NK-92 treated with Interleukin-12 subunit alpha and Interleukin-12 subunit beta, amount 100 ng/mL, for 24 hours (cell line): Measurements from ENCODE around the gene PLEKHH1.

Experiments used
- DNase-seq: peaks from one replicate; lab custom pipeline; 2025; lab: John Stamatoyannopoulos, UW

Gene PLEKHH1

DNA sequence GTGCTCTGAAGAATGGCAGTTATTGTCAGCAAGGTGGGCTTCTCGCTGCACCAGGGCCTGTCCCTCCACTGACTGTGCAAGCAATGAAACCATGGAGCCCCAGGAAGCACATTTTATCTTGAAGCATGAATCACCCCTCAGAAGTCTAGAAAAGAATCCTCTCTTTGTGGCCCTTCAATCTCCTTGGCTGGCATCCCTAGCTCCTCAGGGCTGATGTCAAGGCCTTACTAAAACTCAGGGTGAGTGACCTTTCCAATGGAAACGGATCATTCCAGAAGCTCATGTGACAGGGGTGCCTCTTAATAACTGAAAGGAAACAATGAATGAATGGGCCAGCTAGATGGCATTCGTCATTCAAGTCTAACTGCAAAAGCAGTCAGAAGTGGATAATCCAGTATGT lies 22.3 kb upstream of the PLEKHH1 start:
- DNase-seq = no peak

DNA sequence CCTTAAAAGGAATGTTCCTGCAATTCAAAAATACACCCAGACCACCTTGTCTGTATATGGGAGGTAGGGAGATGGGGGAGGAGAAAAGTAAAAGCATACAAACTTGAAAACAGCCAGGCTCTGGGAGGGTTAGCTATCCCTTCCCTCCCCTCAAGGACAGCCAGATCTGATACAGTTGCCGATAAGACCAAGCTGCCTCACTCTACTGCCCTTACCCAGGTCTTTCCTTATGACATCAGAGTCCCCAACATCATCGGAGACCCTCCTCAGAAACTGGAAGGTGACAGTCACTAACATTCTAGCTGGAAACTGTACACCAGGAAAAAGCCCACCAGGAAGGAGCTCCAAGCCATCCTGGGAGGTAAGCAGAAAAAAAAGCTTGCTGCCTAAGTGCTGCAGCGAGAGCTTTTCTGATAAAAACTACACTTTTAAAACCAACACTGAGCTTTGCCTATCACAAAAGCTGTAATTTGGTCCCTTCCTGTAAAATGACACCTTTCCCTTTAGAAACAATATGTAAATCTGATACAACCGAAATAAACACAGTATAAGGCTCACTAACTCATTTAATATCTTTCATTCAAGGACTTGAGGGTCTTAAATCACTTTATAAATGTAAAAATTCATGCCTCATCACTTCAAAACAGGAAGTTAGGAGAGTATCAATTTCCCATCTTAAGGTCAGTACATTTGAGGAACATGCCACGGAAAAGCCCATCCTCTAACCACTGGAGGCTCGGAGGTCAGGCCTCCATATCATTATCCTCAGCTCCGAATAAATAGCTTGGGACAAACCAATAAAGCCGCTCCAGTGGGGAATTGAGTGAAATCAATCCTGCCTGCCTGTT lies 20.4 kb upstream of the PLEKHH1 start:
- no peak for DNase-seq

DNA sequence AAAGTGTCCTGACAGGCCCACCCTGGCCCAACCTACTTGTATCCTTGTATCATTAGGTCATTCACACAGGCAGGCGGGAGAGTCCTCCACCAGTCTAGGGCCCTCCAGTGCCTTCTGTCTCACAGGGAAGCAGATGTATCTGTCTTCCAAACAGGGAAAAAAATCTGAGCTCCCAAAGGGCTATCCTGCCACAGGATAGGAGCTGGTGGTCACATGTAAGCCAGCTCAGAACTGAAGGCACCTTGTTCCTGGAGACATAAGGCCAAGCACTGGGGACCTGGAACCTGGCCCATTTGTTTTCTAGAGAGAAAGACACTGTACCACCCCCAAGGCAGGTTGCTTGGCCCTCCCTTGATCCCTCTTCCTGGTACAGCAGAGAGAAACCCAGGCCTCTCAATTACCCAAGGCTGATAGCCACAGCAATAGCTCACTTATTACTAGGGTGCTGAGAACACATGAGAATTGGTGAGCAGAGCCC lies 19.4 kb upstream of the PLEKHH1 start:
- no peak for DNase-seq

DNA sequence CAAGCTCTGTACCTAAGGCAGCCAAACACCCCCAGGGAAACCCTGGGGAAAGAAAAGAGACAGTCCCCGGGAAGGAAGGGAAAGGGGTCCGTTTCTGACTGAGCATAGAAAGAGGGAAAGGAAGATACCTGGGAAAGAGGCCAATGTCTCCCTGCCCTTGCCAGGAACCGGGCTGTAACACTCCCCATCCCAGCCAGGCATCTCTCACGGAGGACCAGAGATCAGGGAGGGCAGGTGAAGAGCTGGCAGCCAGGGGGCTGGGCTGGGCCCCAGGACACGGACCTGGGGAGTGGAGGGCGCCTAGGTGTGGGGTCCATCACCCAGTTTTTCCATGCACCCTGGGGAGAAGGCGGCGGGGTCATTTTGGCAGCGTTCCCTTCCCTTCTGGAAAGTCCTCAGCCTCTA lies 18.9 kb upstream of the PLEKHH1 start:
- DNase-seq = no peak

DNA sequence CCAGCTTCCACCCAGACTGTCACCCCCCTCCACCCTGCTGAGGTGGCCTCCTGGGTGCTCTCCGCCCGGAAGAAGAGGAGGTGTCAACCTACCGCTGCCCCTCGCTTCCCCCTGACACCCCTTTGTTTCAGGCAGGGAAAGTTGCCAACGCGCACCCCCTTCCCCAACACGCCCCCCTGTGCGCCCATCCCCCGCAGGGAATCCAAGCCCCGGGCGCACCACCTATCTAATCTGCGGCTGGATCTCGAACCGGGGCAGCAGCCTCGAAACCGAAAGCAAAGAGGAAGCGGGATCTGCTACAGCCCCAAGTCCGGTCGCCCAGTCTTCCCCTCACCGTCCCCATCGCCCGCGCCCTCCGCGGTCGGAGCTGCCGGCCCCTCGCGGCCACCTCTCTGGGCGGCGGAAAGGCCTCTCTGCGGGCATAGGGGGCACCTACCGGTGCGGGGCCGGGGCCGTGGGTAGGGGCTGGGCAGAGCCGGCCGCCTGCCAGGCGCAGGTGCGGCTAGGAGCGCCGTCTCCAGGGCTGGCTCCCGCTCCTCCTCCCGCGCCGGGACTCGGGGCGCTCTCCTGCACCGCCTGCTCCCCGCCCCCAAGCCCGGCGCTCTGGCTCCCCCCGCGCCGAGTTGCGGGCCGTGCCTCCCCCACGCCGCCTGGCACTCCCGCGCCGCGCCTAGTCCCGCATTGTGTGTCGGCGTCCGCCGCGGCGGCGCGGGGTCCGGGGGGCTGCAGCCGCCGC lies 18.3 kb upstream of the PLEKHH1 start:
- no peak for DNase-seq

DNA sequence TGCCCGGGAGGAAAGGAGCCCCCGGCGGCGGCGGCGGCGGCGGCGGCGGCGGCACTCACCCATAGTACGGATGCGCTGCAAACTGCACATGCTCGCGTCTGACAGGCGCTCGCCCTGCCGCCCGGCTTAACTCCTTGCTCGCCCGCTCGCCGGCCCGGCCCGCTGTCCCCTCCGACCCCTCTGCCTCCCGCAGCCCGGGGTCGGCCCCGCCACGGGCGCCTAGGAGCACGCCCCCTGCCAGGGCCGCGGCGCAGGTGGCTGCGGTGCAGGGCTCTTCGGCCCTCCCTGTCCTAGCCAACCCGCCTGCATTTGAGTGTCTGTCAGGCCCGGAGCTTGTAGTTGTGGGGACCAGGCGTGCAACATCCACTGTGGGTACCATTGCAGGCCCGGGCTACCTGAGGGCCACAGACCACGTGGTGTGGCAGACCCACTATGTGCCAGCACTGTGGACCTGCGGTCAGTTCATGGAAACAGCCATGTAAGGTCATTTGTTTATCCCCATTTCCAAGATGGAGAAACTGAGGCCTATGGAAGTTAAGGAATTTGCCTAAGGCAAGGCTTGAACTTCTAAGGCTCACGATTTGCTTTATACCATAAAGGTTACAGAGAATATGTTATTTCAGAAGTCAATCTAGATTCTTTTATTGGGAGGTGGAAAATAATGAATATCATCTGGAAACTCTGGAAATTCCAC lies 17.6 kb upstream of the PLEKHH1 start:
- DNase-seq = peak; percentile 12

DNA sequence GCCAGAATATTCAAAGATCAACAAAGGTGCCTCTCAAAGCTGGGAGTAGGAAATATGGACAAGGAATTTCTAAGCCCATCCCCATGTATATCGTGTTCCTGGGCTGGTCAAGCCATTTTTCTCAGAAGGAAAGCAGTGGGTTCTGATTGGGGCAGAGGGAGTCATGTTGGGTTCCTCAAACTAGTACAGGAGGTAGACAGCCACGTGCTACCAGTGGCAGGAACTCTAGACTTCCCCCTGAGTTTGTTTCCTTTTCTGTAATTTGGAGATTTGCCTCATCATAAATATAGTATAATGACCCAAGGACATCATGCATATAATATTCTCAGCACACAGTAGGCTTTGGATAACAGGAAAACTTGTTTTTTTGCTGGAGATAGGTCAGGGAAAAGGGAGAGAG lies 16.4 kb upstream of the PLEKHH1 start:
- DNase-seq = no peak

DNA sequence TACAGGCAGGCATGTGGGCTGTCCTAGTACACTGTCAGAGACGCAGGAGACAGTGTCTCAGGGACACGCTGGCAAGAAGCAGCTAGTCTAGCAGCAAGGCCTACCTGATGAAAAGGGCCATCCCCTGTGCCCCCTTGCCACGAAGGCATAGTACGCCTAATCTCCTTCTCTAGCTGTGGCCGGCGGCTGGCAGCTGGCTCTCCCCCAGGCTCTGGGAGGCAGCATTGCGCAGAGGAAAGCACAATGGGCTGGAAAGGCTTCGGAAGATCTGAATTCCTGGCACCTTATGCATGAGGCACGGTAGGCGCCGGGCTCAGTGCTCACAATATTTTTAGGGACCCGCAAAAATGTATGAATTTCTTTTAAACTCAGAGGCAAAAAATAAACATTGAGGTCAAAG lies 16.0 kb upstream of the PLEKHH1 start:
- no peak for DNase-seq

DNA sequence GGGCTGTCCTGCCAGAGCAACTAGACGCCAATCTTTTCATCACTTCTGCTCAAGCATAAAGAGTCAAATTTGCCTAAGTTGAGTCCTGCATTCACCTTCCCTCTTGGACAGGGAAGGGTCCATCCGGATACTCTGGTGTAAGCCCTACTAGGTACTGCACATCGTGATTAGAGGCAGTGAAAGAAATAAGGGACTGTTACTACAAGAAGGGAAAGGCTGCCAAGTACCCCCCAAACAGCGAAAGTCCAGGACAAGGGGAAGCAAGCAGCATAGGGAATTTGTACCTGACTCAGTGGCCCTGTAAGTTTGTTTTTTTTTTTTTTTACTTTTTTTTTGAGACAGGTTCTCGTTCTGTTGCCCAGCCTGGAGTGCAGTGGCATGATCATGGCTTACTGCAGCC lies 13.7 kb upstream of the PLEKHH1 start:
- DNase-seq = no peak

DNA sequence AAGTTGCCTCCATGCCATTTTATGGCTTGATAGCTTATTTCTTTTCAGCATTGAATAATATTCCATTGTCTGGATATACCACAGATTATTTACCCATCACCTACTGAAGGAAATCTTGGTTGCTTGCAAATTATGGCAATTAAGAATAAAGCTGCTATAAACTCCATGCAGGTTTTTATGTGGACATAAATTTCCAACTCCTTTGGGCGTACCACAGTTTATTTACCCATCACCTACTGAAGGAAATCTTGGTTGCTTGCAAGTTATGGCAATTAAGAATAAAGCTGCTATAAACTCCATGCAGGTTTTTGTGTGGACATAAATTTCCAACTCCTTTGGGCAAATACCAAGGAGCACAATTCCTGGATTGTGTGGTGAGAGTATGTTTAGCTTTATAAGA lies 12.6 kb upstream of the PLEKHH1 start:
- DNase-seq = no peak

DNA sequence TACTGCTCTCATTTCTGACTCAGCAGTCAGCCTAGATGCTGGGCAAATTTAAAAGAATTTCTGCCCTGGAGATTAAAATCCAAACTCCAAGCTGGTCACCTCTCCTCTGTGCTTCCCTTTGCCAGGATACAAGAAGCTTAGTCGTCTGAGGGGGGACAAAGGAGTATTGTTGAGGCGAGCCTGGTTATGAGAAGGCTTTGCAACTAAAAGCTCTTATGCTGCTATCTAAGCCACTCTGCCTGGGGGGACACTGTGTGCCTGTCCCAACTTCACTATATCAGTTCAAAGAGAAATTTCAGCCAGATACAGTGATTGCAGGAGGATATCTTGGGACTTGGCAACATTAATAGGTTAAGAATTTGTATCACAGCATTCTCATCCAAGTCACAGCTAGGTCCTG lies 10.8 kb upstream of the PLEKHH1 start:
- DNase-seq = no peak

DNA sequence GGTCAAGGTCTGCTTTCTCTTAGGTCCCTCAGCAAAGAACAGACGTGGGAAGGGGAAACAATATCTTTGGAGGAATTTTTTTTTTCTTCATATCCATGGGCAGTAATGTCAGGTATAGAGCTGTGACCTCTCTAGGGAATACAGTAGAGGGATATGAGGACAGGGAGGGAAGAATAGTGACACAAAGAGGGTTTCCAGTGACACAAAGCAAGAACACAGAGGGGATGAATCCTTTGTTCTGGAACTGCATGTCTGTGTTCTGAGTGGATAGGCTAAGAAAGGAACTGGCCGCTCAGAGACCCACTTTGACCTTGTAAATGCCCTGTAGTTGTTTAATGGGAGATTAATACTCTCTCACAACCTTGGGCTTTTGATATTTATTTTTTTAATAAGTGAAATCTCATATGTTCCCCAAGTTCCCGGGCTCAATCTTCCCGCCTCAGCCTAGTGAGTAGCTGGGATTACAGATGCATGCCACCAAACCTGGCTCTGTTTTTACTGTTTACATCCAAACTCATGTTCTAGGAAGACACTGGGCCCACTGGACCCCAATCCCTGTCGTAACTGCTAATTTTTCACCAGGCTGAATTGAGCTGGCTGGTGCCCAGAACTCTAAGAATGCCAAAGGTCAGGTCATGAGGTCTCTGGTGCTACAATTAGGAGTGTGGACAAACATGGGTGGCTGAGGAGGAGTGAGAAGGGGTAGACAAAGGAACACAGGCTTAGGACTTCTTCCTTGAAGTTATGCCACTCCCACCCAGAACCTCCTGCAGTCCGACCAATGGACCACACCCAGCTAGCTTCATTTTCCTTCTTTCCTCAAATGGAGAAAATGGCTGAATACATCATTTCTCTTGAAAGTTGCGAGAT lies 9.1 kb upstream of the PLEKHH1 start:
- DNase-seq = no peak

DNA sequence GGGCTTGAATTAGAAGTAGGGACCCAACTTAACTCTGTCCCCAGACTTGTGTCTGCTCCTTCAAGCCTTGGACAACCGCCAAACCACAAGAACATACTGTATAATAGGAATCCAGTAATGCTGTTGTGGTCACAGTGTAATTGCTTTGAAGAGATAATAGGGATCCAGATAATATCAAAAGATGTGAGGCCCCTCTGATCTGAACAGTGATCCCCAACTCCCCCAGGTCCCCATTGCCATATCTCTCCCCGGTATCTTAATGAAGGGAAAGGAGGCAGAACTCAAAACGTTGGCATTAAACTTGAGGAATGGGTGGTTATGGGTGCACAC lies 8.5 kb upstream of the PLEKHH1 start:
- DNase-seq = no peak

DNA sequence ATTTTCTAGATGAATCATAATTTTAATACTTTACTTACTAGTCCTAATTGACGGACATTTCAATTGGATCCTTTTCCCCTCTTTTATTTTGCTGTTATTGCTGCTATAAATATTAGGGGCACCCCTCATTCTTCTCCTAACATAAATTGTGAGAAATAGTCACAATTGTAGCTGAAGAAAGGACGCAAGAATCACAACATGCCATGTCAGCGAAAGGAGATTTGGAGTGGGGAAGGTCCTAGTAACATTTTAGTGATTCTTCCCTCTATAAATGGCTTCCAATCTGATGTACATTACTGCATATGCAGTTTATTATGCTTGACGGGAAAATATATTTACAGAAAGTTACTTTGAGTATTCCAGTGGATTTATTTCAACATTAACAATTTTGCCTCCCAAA lies 7.7 kb upstream of the PLEKHH1 start:
- no peak for DNase-seq

DNA sequence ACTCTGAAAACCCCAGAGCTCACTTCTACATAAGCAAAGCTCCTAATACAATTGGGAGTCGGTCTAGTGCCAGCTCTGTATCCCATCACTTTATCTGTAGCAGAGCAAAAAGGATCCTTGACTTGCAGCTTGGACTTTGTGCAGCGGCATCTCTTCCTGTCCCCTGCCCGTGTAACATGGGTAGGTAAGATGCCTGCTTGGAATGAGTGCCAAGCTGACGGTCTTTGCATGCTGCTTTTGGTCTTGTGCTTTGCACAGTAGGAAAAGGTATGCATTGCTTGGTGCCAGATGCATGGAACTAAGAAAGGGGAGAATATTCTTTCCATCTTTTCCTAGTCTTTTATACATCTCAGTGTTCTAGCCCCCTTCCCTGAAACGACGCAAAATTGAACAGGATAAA lies 6.9 kb upstream of the PLEKHH1 start:
- no peak for DNase-seq

DNA sequence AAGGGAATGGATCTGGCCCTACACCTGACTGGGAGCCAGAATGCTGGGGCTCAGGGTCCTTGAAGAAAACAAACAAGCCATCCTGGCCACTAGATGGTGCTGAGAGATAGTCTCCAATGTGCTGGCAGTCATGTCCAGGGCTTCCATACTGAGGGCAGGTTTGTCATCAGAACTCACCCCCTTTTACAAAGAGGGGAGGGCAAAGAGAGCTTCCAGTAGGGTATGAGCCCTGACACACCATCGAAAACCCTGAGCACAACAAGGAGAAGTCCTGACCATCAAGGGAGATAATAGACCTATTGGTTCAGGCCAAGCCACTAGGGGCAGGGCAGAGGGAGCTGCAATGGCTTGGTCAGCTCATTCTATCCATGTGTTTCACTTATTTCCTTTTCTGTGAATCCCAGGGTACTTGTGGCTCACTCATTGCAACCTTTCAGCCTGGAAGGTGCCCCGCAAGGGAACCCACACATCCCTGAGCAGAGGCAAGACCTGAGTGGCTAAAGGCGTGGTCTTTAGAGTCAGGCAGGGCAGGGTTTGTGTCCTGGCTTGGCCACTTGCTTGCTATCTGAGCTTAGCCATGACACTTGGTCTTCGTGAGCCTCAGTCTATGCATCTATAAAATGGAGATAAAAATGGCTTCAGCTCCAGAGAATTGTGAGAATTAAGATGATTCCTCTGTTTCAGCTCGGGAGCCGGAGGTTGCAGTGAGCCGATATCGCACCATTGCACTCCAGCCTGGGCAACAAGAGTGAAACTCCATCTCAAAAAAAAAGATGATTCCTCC lies 6.2 kb upstream of the PLEKHH1 start:
- DNase-seq = peak; percentile 5

DNA sequence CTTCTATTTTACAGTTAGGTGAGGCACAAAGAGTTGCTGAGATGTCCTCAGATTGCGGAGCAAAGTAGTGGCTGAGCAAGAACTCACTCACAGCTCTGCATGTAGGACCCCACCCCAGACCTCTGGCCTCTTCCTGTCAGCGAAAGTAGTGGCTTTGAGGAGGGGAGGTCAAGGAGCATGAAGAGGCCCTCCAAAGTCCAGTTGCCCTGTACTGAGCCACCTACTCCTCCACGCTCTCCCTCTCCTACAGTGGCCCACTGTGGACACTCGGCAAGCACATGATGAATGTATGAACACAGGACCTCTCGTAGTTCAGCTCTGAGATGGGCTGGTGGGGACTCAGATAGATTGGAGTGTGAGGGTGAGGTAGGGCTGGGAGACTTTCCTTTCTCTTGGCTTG lies 5.3 kb upstream of the PLEKHH1 start:
- DNase-seq = no peak

DNA sequence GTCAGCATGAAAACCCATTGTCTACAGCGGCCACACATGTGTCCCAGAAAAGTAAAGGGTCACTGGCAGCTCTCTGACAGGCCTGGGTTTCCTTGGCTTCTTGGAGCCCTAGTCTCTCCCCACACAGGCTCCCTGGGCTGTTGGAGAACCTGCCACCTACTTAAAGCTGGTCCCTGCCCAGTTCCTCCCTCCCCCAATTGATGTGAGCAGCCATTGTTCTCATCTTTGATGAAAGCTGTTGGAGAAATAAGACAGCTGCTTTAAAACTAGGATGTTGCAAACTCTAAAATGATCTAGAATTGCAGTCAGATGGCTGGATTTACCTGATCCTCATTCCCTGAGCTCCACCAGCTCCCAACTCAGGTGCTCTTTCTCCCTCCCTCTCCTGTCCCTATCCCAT lies 4.8 kb upstream of the PLEKHH1 start:
- no peak for DNase-seq

DNA sequence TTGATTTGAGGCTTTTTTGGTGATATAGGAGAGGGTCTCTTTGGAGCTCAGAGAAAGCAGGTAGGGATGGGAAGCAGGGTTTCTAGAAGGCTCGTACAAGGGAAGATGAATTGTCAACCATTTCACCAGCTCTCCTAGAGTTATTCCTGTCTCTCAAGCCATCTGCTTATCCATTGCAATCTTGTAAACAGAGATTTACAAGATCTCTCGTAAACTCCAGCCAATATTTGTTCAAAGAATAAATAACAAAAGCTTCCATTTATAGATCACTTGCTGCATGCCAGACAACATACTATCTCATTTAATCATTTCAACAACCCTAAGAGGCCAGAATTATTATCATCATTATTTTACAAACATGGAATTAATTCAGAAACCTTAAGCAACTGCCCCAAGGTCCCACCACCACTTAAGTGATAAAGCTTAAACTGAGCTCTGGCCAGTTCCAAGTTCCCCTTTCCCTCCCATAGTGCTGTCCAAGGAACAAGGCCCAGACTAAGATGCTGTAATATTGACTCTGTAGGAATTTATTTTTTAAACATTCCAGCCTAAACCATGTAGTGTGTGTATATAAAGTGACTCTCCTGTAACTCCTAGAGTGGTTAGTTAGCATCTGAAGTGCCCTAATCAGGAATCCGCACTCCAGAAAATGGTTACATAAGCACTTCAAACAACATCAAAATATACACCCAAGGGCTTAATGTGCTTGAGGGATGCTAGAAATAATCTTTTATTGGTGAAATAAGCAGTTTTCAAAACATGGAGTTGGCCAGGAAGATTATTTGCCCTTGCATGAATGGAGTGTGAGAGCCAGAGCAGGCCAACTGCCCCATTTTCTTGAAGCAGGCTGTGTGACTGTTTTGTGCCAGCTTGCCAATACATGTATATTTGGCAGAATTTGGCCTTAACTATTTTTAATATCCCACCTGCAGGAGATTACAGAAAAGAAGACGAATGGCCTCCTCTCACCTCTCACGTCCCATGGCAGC lies 2.8 kb upstream of the PLEKHH1 start:
- DNase-seq = no peak

DNA sequence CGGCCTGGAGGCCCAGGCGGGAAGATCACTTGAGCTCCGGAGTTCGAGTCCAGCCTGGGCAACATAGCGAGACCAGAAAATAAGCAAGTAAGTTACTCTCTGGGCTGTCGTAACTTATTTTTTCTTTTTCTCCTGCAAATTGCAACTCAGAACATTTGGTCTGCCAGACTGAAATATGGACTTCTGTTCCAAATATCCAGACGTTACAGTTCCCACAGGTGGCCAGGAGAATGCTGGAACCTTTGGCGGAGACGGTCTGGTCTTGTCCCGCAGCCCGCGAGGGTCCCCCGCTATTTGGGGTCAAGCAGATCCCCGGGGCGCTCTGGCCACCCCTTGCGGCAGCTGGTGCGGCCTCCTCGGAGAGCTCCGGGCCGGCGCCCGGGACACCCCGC lies 488 bp upstream of the PLEKHH1 start:
- DNase-seq = no peak
